K562 (cell line): ENCODE measurements around the gene ZNF362. TPM values are rescaled to one million over a fixed set of nuclear protein-coding genes. Genes with fewer than 3 reads are reported as not detected.

ENCODE experiments used
- ATAC-seq: fragments of 200-7000 bp; cut with Tn5 transposase; 3 replicates; pipeline ENCODE4 v1.9.1; 2020; ENCODE audit warnings: moderate library complexity
- BruUV-seq: library from RNA; stranded (reverse); fragments of 400-500 nt; replicated peaks from 2 replicates; lab custom pipeline; 2021; lab: Mats Ljungman, UMichigan
- CTCF ChIA-PET: fragments of 300-600 bp; formaldehyde crosslinking; extraction: SDS; loops from one replicate; lab custom pipeline; 2021; ENCODE audit warnings: low intra/inter-chr PET ratio; lab: Yijun Ruan, JAX
- POLR2A ChIA-PET: fragments of 300-600, 350-650 bp; sonication (Branson Sonifier 250); formaldehyde crosslinking; extraction: SDS; loops from one replicate; lab custom pipeline; 2021; ENCODE audit warnings: antibody characterized with exemption, inconsistent platforms; lab: Yijun Ruan, JAX
- DNase-seq, 4 experiments: peaks; one replicate each; pipeline versions ENCODE4 v3.0.0 to v3.0.0-alpha.2; 2011 to 2018; ENCODE audit warnings: low spot score in 3 of 4, mixed read lengths in 3 of 4; ENCODE audit errors: extremely low read depth in 1 of 4
- FAIRE-seq: peaks from 2 replicates; lab custom pipeline; 2011; peaks lifted over from hg19 to GRCh38; lab: Jason Lieb, UNC
- H2AFZ ChIP-seq: 2 replicates; pipeline ENCODE4 v1.6.0; 2011; ENCODE audit warnings: low read depth, low read length, control low read depth, inconsistent platforms
- H3K27ac ChIP-seq: fragments of 200-600 bp; 3 replicates; pipeline ENCODE4 v1.8.0; 2011; ENCODE audit warnings: low read depth, mild to moderate bottlenecking, control low read depth, inconsistent platforms, low read length, moderate library complexity, mixed read lengths; ENCODE audit errors: extremely low read depth
- H3K27me3 ChIP-seq, 2 experiments: fragments of 300-600 bp in 1 of 2; 2 replicates in 1 of 2; 3 replicates in 1 of 2; pipeline versions ENCODE4 v1.6.0 to v1.8.0; 2011; ENCODE audit warnings: inconsistent platforms in 2 of 2, low read length in 2 of 2, mild to moderate bottlenecking in 1 of 2, mixed read lengths in 1 of 2, moderate library complexity in 1 of 2; ENCODE audit not compliant: control insufficient read depth in 2 of 2, insufficient read depth in 2 of 2
- H3K36me3 ChIP-seq: fragments of 300-600 bp; 3 replicates; pipeline ENCODE4 v1.8.0; 2011; ENCODE audit warnings: mild to moderate bottlenecking, low read length, inconsistent platforms; ENCODE audit not compliant: control insufficient read depth, insufficient read depth
- H3K4me1 ChIP-seq, 2 experiments: fragments of 200-600 bp in 1 of 2; replicated peaks in 1 of 2; 2 replicates in 1 of 2; 3 replicates in 1 of 2; pipeline versions ENCODE4 v1.5.1 to v1.8.0; 2011; ENCODE audit warnings: inconsistent platforms in 2 of 2, low read length in 2 of 2, mild to moderate bottlenecking in 1 of 2, mixed read lengths in 1 of 2, moderate library complexity in 1 of 2; ENCODE audit not compliant: control insufficient read depth in 2 of 2, insufficient read depth in 2 of 2
- H3K4me2 ChIP-seq: 2 replicates; pipeline ENCODE4 v1.6.1; 2011; ENCODE audit warnings: low read length, control low read depth, inconsistent platforms, mixed read lengths; ENCODE audit not compliant: insufficient read depth
- H3K4me3 ChIP-seq: fragments of 200-600 bp; sonication (generic), shearing (Covaris generic); 2 replicates; pipeline ENCODE4 v1.5.1; 2016; ENCODE audit warnings: control low read depth, inconsistent platforms
- H3K79me2 ChIP-seq: fragments of 200-600 bp; 3 replicates; pipeline ENCODE4 v1.8.0; 2011; ENCODE audit warnings: low read length, inconsistent platforms; ENCODE audit not compliant: control insufficient read depth, insufficient read depth
- H3K9ac ChIP-seq, 2 experiments: 2 replicates each; pipeline versions ENCODE4 v1.6.0 to v1.6.1; 2011; ENCODE audit warnings: low read depth in 2 of 2, low read length in 2 of 2, control low read depth in 1 of 2, inconsistent platforms in 1 of 2, mild to moderate bottlenecking in 1 of 2, mixed read lengths in 1 of 2; ENCODE audit not compliant: insufficient read depth in 1 of 2
- H3K9me1 ChIP-seq: one replicate; pipeline ENCODE4 v1.6.0; 2011; ENCODE audit warnings: inconsistent platforms, mild to moderate bottlenecking, low read length, moderate library complexity; ENCODE audit not compliant: control insufficient read depth, insufficient read depth
- H3K9me3 ChIP-seq: replicated peaks from 2 replicates; pipeline ENCODE4 v1.5.1; 2011; ENCODE audit warnings: low read depth, low read length, inconsistent platforms; ENCODE audit not compliant: control insufficient read depth, insufficient read depth
- H4K20me1 ChIP-seq: replicated peaks from 2 replicates; pipeline ENCODE4 v1.6.1; 2011; ENCODE audit warnings: low read length, inconsistent platforms, mixed read lengths; ENCODE audit not compliant: control insufficient read depth, insufficient read depth
- CBFA2T3 ChIP-seq: fragments of 450-650 bp; IDR thresholded peaks from 2 replicates; pipeline ENCODE4 v1.6.1; 2017
- EHMT2 ChIP-seq: fragments of 450-650 bp; IDR thresholded peaks from 2 replicates; pipeline ENCODE4 v1.6.1; 2018; ENCODE audit warnings: antibody characterized with exemption
- ZNF121 ChIP-seq: sonication (generic); formaldehyde crosslinking; conservative IDR thresholded peaks from 2 replicates; pipeline ENCODE4 v1.8.0; 2022; ENCODE audit warnings: missing genetic modification reagents
- ZNF311 ChIP-seq: fragments of 250-450 bp; sonication (Bioruptor Pico); IDR thresholded peaks from 2 replicates; pipeline ENCODE4 v1.4.0; 2020; ENCODE audit warnings: mild to moderate bottlenecking, moderate library complexity
- ZNF316 ChIP-seq: fragments of 450-650 bp; IDR thresholded peaks from 2 replicates; pipeline ENCODE4 v1.6.1; 2016
- WGBS: fragments of 100-300 bp; shearing (Covaris generic); methylation state at CpG from one replicate; pipeline ENCODE4 v1.1.6; 2016; ENCODE audit warnings: low coverage, mixed read lengths; ENCODE audit not compliant: insufficient coverage; ENCODE audit errors: missing lambda C conversion rate; 5-methylcytosine and 5-hydroxymethylcytosine counted together
- in situ Hi-C: fragments of 300-500 bp; cut with MboI; formaldehyde crosslinking; loops from 4 replicates; pipeline ENCODE4 v1.15.0; 2018; ENCODE audit warnings: inconsistent platforms, mixed read lengths
- intact Hi-C: fragments of 100-400 bp; cut with micrococcal nuclease; formaldehyde crosslinking; loops from 2 replicates; pipeline ENCODE4 v1.14.2; 2022
- polyA plus RNA-seq, 8 experiments: library from polyadenylated mRNA; depleted of rRNA in 4 of 8; stranded (reverse) in 5 of 8; unstranded in 3 of 8; fragments of >200 nt; fragmentation: Nextera tagmentation in 2 of 8; fragmentation: Illumina TruSeq in 1 of 8; extraction: Ambion mirVana in 2 of 8; extraction: Trizol in 1 of 8; gene quantifications; 2 replicates each; pipeline versions ENCODE4 v1.2.1 to v1.2.3, GENCODE V29; 2011 to 2014; ENCODE audit warnings: inconsistent platforms in 1 of 8, missing spikeins in 1 of 8
- total RNA-seq, 7 experiments: library from RNA; depleted of rRNA in 6 of 7; stranded (reverse); fragments of >200 nt in 6 of 7; fragmentation: Illumina TruSeq in 2 of 7; extraction: Trizol in 2 of 7; gene quantifications; 2 replicates each; pipeline versions ENCODE4 v1.2.1 to v1.2.3, GENCODE V29; 2011 to 2021; ENCODE audit warnings: low replicate concordance in 1 of 7

ZNF362 gene
- total and polyA plus RNA-seq, 9 of the 15 experiments (the other 6 are each of a cell fraction or from before 2014, with no cell fraction given), result 0.01 to 1.1 (median 0.35) TPM; not detected in 1

DNA sequence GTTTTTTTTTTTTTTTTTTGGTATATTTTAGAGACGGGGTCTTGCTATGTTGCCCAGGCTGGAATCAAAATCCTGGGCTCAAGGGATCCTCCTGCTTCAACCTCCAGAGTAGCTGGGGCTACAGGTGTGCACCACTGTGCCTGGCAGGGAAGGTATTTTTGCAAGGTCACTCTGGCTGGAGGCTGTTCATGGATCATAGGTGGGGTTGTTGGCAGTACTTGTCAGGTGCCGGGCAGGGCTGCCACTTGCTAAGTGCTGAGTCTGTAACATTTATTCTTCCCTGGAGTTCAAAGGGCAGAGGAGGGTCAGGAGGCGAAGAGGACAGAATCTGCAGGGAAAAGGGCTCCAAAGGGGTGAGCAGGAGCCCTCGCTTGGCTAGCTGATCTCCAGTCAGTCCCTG is 40.5 kb downstream of the ZNF362 start:
- WGBS, result 5% methylated on average over 4 of the region's 4 CpGs
- no TSS peak for BruUV-seq
- Histone ChIP-seq H3K9me1 (no peaks in the 10 kb centered on the region), H3K4me1 (peaks cover 0 to 6% of the 10 kb centered on the region in 2 experiments; a peak in 1 of 5 replicates), H2AFZ (no peak overlapping the region), H3K4me2 (no peak overlapping the region), H4K20me1 (peaks cover 4% of the 10 kb centered on the region; the same call in 1 of the 2 replicates), H3K27me3 (peaks cover 0 to 26% of the 10 kb centered on the region in 2 experiments; a peak in 3 of 5 replicates), H3K9me3 (no peaks in the 10 kb centered on the region), H3K36me3 (no peaks in the 10 kb centered on the region), H3K9ac (no peak overlapping the region), H3K4me3 (no peak overlapping the region), H3K27ac (no peak overlapping the region), H3K79me2 (no peaks in the 10 kb centered on the region)
- DNase-seq (no peak), ATAC-seq (no peak), FAIRE-seq (no peak)
- no peak for TF ChIP-seq ZNF311 (CRISPR knock-in tag)
- TF ChIP-seq ZNF121 (CRISPR knock-in tag), result peak; percentile 63
- no peak for TF ChIP-seq CBFA2T3
- no peak for TF ChIP-seq EHMT2
- TF ChIP-seq ZNF316, result 0 out of 2 replicates have a peak, but pooled peaks have one; percentile 2
- POLR2A ChIA-PET, result no interaction called here
- in situ Hi-C loops (loop anchor here (5.0 to 10.0 kb wide), 3 partner anchors 70 to 315 kb away; no protein-coding TSS in a partner anchor), intact Hi-C loops (loop anchor here (10.0 kb wide), 1 partner anchor 162 kb away; no protein-coding TSS in a partner anchor)
- CTCF ChIA-PET, result interaction anchor here (1.8 to 4.1 kb wide), 3 partner anchors 71 to 173 kb away, joined by 10 to 59 read pairs (median 15); no protein-coding TSS in a partner anchor
